ENCODE data around the gene RAB11FIP4.

The RAB11FIP4 gene

DNA sequence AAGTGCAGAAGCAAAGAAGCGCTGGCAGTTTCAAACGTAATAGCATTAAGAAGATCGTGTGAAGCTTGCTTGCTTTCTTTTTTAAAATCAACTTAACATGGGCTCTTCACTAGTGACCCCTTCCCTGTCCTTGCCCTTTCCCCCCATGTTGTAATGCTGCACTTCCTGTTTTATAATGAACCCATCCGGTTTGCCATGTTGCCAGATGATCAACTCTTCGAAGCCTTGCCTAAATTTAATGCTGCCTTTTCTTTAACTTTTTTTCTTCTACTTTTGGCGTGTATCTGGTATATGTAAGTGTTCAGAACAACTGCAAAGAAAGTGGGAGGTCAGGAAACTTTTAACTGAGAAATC lies 17.4 kb upstream of the RAB11FIP4 start:
- Histone ChIP-seq H3K36me3 (ENCODE audit: low read length) (no peaks in the 10 kb centered on the region), H3K4me3 (ENCODE audit: insufficient read depth, low read length, poor library complexity, severe bottlenecking) (no peak overlapping the region), H3K79me2 (ENCODE audit: insufficient read depth, low read length) (no peaks in the 10 kb centered on the region), H2AFZ (ENCODE audit: low read depth, low read length, severe bottlenecking) (no peak overlapping the region), H3K9me3 (ENCODE audit: insufficient read depth, low read length) (no peaks in the 10 kb centered on the region), H3K9me2 (replicated peaks; ENCODE audit: insufficient read depth, low read length) (no peaks in the 10 kb centered on the region), H4K20me1 (ENCODE audit: low read depth, low read length) (no peaks in the 10 kb centered on the region), H3K9ac (ENCODE audit: low read length) (no peak overlapping the region), H3F3A (ENCODE audit: insufficient read depth) (0 out of 2 replicates have a peak, but pooled peaks cover 4% of the 10 kb centered on the region), H3K27ac (ENCODE audit: low read depth, low read length) (no peak overlapping the region), H3K4me2 (ENCODE audit: low read depth, low read length, poor library complexity, severe bottlenecking) (no peak overlapping the region), H3K27me3 (ENCODE audit: low read length) (no peaks in the 10 kb centered on the region)
- TF ChIP-seq, protein P1, sequence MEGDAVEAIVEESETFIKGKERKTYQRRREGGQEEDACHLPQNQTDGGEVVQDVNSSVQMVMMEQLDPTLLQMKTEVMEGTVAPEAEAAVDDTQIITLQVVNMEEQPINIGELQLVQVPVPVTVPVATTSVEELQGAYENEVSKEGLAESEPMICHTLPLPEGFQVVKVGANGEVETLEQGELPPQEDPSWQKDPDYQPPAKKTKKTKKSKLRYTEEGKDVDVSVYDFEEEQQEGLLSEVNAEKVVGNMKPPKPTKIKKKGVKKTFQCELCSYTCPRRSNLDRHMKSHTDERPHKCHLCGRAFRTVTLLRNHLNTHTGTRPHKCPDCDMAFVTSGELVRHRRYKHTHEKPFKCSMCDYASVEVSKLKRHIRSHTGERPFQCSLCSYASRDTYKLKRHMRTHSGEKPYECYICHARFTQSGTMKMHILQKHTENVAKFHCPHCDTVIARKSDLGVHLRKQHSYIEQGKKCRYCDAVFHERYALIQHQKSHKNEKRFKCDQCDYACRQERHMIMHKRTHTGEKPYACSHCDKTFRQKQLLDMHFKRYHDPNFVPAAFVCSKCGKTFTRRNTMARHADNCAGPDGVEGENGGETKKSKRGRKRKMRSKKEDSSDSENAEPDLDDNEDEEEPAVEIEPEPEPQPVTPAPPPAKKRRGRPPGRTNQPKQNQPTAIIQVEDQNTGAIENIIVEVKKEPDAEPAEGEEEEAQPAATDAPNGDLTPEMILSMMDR (IDR thresholded peaks at IDR 0.05; ENCODE audit: insufficient read depth, low read length, poor library complexity, severe bottlenecking), result no peak
- no peak for TF ChIP-seq EZH2phosphoT487 (conservative IDR thresholded peaks at IDR 0.05; ENCODE audit: low read length)

DNA sequence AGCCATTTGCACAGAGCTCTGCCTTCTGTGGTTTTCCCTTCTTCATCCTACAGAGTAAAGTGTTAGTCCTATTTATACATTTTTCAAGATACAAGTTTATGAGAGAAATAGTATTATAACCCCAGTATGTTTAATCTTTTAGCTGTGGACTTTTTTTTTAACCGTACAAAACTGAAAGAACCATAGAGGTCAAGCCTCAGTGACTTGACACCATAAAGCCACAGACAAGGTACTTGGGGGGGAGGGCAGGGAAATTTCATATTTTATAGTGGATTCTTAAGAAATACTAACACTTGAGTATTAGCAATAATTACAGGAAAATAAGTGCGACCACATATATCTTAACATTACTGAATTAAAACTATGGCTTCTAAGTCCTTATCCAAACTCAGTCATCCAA lies 17.0 kb upstream of the RAB11FIP4 start:
- TF ChIP-seq, protein P1 (IDR thresholded peaks at IDR 0.05; ENCODE audit: insufficient read depth, low read length, poor library complexity, severe bottlenecking), result no peak
- TF ChIP-seq EZH2phosphoT487 (conservative IDR thresholded peaks at IDR 0.05; ENCODE audit: low read length), result no peak
- no peaks in the 10 kb centered on the region for H3K9me2 ChIP-seq (replicated peaks; ENCODE audit: insufficient read depth, low read length)
- H3K79me2 ChIP-seq (ENCODE audit: insufficient read depth, low read length), result no peaks in the 10 kb centered on the region
- H4K20me1 ChIP-seq (ENCODE audit: low read depth, low read length), result no peaks in the 10 kb centered on the region
- 0 out of 2 replicates have a peak, but pooled peaks cover 4% of the 10 kb centered on the region for H3F3A ChIP-seq (ENCODE audit: insufficient read depth)
- H3K4me2 ChIP-seq (ENCODE audit: low read depth, low read length, poor library complexity, severe bottlenecking), result no peak overlapping the region
- H3K36me3 ChIP-seq (ENCODE audit: low read length), result no peaks in the 10 kb centered on the region
- H3K4me3 ChIP-seq (ENCODE audit: insufficient read depth, low read length, poor library complexity, severe bottlenecking), result no peak overlapping the region
- H3K9ac ChIP-seq (ENCODE audit: low read length), result no peak overlapping the region
- no peak overlapping the region for H2AFZ ChIP-seq (ENCODE audit: low read depth, low read length, severe bottlenecking)
- no peaks in the 10 kb centered on the region for H3K9me3 ChIP-seq (ENCODE audit: insufficient read depth, low read length)
- no peak overlapping the region for H3K27ac ChIP-seq (ENCODE audit: low read depth, low read length)
- H3K27me3 ChIP-seq (ENCODE audit: low read length), result no peaks in the 10 kb centered on the region

DNA sequence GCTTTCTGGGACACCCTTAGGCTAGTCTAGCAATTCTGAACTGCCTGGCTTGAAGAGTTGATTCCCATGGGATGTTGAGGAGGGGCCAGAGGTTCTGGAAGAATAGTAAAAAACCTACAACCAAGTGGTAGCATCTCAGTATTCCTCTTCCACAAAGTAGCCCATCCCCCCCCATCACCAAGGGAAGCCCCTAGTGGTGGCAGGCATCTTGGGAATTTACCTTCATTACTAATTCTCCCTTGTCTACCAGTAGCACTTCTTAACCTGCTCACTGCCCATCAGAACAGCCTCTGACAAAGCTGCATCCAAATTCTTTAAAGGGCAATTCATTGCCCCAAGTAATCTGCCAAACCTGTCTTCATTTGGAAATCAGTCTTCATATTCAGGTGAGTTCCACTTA lies 12.8 kb upstream of the RAB11FIP4 start:
- no peaks in the 10 kb centered on the region for H4K20me1 ChIP-seq (ENCODE audit: low read depth, low read length)
- no peak overlapping the region for H3K4me3 ChIP-seq (ENCODE audit: insufficient read depth, low read length, poor library complexity, severe bottlenecking)
- H3K9me3 ChIP-seq (ENCODE audit: insufficient read depth, low read length), result no peaks in the 10 kb centered on the region
- no peak overlapping the region for H3K4me2 ChIP-seq (ENCODE audit: low read depth, low read length, poor library complexity, severe bottlenecking)
- no peaks in the 10 kb centered on the region for H3K79me2 ChIP-seq (ENCODE audit: insufficient read depth, low read length)
- H3K27me3 ChIP-seq (ENCODE audit: low read length), result no peaks in the 10 kb centered on the region
- TF ChIP-seq EZH2phosphoT487 (conservative IDR thresholded peaks at IDR 0.05; ENCODE audit: low read length), result no peak
- TF ChIP-seq, protein P1 (IDR thresholded peaks at IDR 0.05; ENCODE audit: insufficient read depth, low read length, poor library complexity, severe bottlenecking), result no peak
- no peak overlapping the region for H3K9ac ChIP-seq (ENCODE audit: low read length)
- no peaks in the 10 kb centered on the region for H3F3A ChIP-seq (ENCODE audit: insufficient read depth)
- H3K36me3 ChIP-seq (ENCODE audit: low read length), result no peaks in the 10 kb centered on the region
- H3K9me2 ChIP-seq (replicated peaks; ENCODE audit: insufficient read depth, low read length), result no peaks in the 10 kb centered on the region
- no peak overlapping the region for H3K27ac ChIP-seq (ENCODE audit: low read depth, low read length)
- H2AFZ ChIP-seq (ENCODE audit: low read depth, low read length, severe bottlenecking), result no peak overlapping the region
